Retinal pigment epithelial cell (primary cell): ENCODE results near the gene TMEM151B.

Experiments
- DNase-seq: peaks from one replicate; pipeline ENCODE4 v3.0.0-alpha.2; 2010; ENCODE audit warnings: low read depth
- H3K4me3 ChIP-seq: 2 replicates; pipeline ENCODE4 v1.5.1; 2011; ENCODE audit warnings: mild to moderate bottlenecking, low read length, control low read depth, moderate library complexity
- TF ChIP-seq, protein P1 (sequence below): conservative IDR thresholded peaks from 2 replicates; pipeline ENCODE4 v1.5.1; 2011; ENCODE audit warnings: low read depth, low read length, control low read depth, inconsistent platforms

The TMEM151B gene

GRCh38 chr6:44306710-44307109 is 36.5 kb downstream of the TMEM151B start:
- no peak for DNase-seq
- H3K4me3 ChIP-seq, result no peak overlapping the region
- TF ChIP-seq, protein P1, sequence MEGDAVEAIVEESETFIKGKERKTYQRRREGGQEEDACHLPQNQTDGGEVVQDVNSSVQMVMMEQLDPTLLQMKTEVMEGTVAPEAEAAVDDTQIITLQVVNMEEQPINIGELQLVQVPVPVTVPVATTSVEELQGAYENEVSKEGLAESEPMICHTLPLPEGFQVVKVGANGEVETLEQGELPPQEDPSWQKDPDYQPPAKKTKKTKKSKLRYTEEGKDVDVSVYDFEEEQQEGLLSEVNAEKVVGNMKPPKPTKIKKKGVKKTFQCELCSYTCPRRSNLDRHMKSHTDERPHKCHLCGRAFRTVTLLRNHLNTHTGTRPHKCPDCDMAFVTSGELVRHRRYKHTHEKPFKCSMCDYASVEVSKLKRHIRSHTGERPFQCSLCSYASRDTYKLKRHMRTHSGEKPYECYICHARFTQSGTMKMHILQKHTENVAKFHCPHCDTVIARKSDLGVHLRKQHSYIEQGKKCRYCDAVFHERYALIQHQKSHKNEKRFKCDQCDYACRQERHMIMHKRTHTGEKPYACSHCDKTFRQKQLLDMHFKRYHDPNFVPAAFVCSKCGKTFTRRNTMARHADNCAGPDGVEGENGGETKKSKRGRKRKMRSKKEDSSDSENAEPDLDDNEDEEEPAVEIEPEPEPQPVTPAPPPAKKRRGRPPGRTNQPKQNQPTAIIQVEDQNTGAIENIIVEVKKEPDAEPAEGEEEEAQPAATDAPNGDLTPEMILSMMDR, result no peak

DNA sequence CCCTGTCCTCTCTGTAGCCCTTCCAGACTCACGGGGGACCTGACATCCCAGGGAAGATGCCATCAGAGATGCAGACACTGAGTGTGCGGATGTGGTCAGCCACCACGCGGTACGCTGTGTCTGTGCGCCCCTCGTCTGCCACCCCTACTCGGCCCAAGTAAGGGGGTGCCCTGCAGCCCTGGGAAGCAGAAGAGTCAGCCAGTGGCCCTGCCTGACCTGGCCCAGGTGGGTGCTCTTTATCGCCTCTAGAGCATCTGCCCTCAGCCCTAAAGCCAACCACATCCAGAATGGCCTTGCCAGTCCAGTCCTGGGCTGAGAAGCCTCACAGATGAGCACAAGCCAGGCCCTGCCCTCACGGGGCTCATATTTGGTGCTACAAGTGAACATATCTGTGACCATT is 37.0 kb downstream of the TMEM151B start:
- no peak overlapping the region for H3K4me3 ChIP-seq
- TF ChIP-seq, protein P1, result no peak
- DNase-seq, result no peak

DNA sequence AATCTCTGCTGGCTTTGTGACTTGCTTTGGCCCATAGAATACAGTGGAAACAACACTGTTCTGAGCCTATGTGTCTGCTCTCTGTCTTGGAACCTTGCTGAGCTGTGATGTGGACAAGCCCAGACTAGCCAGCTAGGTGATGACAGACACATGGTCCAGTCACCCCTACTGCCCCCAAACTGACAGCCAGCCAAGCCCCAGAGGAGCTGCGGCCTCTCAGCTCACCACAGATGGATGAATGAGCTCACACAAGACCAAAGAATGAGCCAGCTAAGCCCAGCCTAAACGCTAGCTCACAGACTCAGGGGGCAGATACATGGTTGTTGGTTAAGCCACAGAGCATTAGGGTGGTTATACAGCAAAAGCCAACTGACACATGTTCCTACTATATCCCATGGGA is 38.8 kb downstream of the TMEM151B start:
- no peak overlapping the region for H3K4me3 ChIP-seq
- no peak for DNase-seq
- TF ChIP-seq, protein P1, result no peak

GRCh38 chr6:44309631-44310030 is 39.4 kb downstream of the TMEM151B start:
- DNase-seq, result no peak
- H3K4me3 ChIP-seq, result no peak overlapping the region
- TF ChIP-seq, protein P1, result no peak

GRCh38 chr6:44310241-44310640 is 40.0 kb downstream of the TMEM151B start:
- H3K4me3 ChIP-seq, result no peak overlapping the region
- TF ChIP-seq, protein P1, result no peak
- no peak for DNase-seq

DNA sequence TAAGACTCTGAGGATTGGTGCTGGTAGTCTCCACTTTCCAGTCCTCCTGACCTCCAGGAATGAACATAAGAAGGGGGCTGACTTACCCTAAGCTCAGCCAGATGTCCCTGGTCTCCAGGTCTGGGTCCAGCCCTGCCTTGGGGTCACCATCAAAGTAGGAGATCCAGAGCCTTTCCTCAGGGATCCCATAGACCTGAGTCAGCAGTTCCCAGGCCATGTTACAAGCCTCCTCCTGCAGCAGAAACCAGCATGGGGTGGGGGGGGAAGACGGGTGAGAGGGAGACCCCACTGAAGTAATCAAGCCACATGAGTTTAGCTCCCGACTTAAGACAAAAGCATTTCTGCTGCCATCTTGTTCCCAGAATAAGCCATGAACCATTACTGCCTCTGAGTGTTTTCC is 41.1 kb downstream of the TMEM151B start:
- no peak overlapping the region for H3K4me3 ChIP-seq
- DNase-seq, result no peak
- TF ChIP-seq, protein P1, result no peak

DNA sequence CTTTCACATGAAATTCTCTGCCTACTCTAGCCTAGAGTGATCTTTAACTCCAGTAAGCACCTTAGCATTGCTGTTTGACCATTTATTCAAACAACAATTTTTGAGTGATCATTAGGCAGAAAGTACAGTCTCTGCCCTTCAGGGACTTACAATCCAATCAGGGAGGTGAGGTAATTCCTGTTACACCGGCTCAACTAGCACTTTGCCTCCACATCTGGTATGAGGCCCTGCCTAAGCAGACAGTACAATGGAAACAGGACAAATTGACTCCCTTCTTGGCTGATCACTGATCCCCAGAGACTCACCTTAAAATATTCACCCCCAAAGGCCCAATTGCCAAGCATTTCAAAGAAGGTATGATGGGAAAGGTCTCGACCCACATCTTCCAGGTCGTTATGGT is 41.5 kb downstream of the TMEM151B start:
- TF ChIP-seq, protein P1, result no peak
- H3K4me3 ChIP-seq, result no peak overlapping the region
- DNase-seq, result no peak
